ENCODE data around the gene DNAAF5.

The DNAAF5 gene

DNA sequence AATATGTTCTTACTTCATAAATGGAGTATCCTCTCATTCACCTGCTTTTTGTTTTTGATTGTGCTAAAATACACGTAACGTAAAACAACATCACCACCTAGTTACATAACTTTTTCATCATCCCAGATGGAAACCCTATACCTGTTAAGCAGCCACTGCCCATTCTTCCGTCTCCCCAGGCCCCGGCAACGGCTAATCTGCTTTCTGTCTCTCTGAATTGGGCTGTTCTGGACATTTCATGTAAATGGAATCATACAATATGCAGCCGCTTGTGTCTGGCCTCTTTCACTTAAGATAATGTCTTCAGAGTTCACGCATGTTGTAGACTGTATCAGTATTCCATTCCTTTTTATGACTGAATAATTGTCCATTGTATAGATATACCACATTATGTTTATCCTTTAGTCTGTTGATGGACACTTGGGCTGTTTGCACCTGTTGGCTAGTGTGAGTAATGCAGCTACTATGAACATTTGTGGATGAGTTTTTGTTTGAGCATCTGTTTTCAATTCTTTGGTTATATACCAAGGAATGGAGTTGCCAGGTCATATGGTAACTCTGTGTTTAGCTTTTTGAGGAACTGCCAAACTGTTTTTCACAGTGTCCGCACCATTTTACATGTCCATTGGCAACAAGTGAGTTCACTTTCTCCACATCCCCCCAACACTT, 91.7 kb downstream of the DNAAF5 start:
- TF ChIP-seq CEBPB (IDR thresholded peaks at IDR 0.05): no peak
- no peak for TF ChIP-seq FOXM1 (IDR thresholded peaks at IDR 0.05; ENCODE audit: borderline replicate concordance, low read depth)

DNA sequence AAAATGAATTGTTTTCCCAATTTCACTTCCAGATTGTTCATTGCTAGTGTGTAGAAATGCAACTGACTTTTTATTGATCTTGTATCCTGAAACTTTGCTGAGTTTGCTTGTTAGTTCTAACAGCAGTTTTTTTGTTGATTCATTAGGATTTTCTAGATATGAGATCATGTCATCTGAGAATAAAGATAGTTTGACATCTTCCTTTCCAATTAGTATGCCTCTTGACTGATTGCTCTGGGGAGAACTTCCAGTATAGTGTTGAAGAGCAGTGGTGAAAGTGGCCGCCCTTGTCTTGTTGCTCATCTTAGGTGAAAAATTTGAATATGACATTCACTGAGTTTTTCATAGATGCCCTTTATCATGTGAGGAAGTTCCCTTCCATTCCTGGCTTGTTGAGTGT, 93.8 kb downstream of the DNAAF5 start:
- no peak for TF ChIP-seq EGR1 (IDR thresholded peaks at IDR 0.05)
- TF ChIP-seq NFIC (IDR thresholded peaks at IDR 0.05): no peak
- no peak for TF ChIP-seq RAD21 (IDR thresholded peaks at IDR 0.05; ENCODE audit: low read depth)
- no peak for TF ChIP-seq CEBPB (IDR thresholded peaks at IDR 0.05)
- no peak for TF ChIP-seq REST (IDR thresholded peaks at IDR 0.05; ENCODE audit: low read depth)
- no peak for TF ChIP-seq ZBTB7A (IDR thresholded peaks at IDR 0.05; ENCODE audit: low read depth)
- no peak for TF ChIP-seq FOXM1 (IDR thresholded peaks at IDR 0.05; ENCODE audit: borderline replicate concordance, low read depth)
- TF ChIP-seq YY1 (IDR thresholded peaks at IDR 0.05; ENCODE audit: low read depth): no peak
- no peak for TF ChIP-seq EP300 (IDR thresholded peaks at IDR 0.05; ENCODE audit: borderline replicate concordance)
- no peak for TF ChIP-seq CREB1 (IDR thresholded peaks at IDR 0.05; ENCODE audit: low read depth)
- no peak for TF ChIP-seq USF1 (IDR thresholded peaks at IDR 0.05)
- TF ChIP-seq TEAD4 (IDR thresholded peaks at IDR 0.05): no peak
- no peak for TF ChIP-seq TCF12 (IDR thresholded peaks at IDR 0.05; ENCODE audit: low read depth)
- no peak for TF ChIP-seq TAF1 (IDR thresholded peaks at IDR 0.05; ENCODE audit: low read depth)
- TF ChIP-seq MAX (IDR thresholded peaks at IDR 0.05): no peak

- TF ChIP-seq EGR1 (IDR thresholded peaks at IDR 0.05) (no peak), CREB1 (IDR thresholded peaks at IDR 0.05; ENCODE audit: low read depth) (no peak), YY1 (IDR thresholded peaks at IDR 0.05; ENCODE audit: low read depth) (no peak), TEAD4 (IDR thresholded peaks at IDR 0.05) (no peak), CEBPB (IDR thresholded peaks at IDR 0.05) (no peak), FOXM1 (IDR thresholded peaks at IDR 0.05; ENCODE audit: borderline replicate concordance, low read depth) (no peak), EP300 (IDR thresholded peaks at IDR 0.05; ENCODE audit: borderline replicate concordance) (no peak), ZBTB7A (IDR thresholded peaks at IDR 0.05; ENCODE audit: low read depth) (no peak), USF1 (IDR thresholded peaks at IDR 0.05) (no peak), NFIC (IDR thresholded peaks at IDR 0.05) (no peak), MAX (IDR thresholded peaks at IDR 0.05) (no peak), REST (IDR thresholded peaks at IDR 0.05; ENCODE audit: low read depth) (no peak), RAD21 (IDR thresholded peaks at IDR 0.05; ENCODE audit: low read depth) (no peak), TCF12 (IDR thresholded peaks at IDR 0.05; ENCODE audit: low read depth) (no peak), TAF1 (IDR thresholded peaks at IDR 0.05; ENCODE audit: low read depth) (no peak)
These were observed 95.2 kb downstream of the DNAAF5 start for GRCh38 chr7:821688-822087.

DNA sequence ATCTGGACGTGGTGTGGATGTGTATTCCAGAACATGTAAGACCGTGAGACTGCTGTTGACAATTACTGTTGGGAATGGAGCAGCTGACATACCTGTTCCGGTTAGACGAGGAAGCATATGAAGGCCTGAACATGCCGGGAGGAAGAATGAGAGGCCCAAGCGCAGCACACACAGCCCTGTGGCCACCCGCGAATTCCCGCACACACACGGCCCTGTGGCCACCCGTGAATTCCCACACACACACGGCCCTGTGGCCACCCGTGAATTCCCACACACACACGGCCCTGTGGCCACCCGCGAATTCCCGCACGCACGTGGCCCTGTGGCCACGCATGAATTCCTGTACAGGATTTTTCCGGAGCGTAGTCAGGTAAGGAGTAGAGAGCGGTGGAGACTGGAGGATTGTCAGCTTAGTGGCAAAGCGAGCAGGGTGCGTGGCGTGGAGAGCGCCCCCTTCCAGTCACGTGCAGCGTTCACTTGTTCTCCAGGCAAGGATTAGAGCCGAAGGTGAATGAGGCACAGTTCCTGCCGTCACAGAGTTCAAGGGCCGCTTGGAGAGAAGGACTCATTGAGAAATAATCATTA, 96.3 kb downstream of the DNAAF5 start:
- TF ChIP-seq USF1 (IDR thresholded peaks at IDR 0.05) (no peak), TEAD4 (IDR thresholded peaks at IDR 0.05) (no peak), CREB1 (IDR thresholded peaks at IDR 0.05; ENCODE audit: low read depth) (no peak)

DNA sequence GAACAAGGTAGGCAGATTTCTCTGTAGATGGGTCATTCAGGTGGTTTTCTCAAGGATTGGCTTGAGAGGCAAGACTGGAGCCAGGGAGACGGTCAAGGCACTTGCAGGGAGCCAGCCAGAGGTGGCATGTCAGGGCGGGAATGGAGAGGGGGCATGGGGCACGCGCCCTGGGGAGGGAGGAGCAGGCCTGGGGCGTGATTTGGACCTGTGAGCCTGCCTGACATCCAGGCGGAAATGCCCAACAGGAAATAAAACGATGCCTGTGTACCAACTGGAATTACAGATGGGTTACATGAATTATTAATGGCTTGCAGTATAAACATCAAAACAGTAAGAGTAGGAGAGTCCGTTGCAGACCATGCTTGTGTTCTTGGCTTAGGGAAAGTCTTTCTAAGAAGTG, 97.2 kb downstream of the DNAAF5 start:
- TF ChIP-seq MAX (IDR thresholded peaks at IDR 0.05): no peak
- TF ChIP-seq FOXM1 (IDR thresholded peaks at IDR 0.05; ENCODE audit: borderline replicate concordance, low read depth): no peak
- TF ChIP-seq RAD21 (IDR thresholded peaks at IDR 0.05; ENCODE audit: low read depth): no peak
- TF ChIP-seq TCF12 (IDR thresholded peaks at IDR 0.05; ENCODE audit: low read depth): no peak
- no peak for TF ChIP-seq USF1 (IDR thresholded peaks at IDR 0.05)
- no peak for TF ChIP-seq TAF1 (IDR thresholded peaks at IDR 0.05; ENCODE audit: low read depth)
- TF ChIP-seq EP300 (IDR thresholded peaks at IDR 0.05; ENCODE audit: borderline replicate concordance): no peak
